SK-N-SH (cell line): ENCODE data around the gene DHRS12. TPM values are rescaled to one million over a fixed set of nuclear protein-coding genes. Genes with fewer than 3 reads are reported as not detected.

Experiments used
- CTCF ChIA-PET: fragments of 300-600, 350-600 bp; formaldehyde crosslinking; extraction: SDS; loops from one replicate; lab custom pipeline; 2021; lab: Yijun Ruan, JAX
- POLR2A ChIA-PET: fragments of 350-600 bp; sonication (Branson Sonifier 250); formaldehyde crosslinking; extraction: SDS; loops from one replicate; lab custom pipeline; 2020; ENCODE audit warnings: antibody characterized with exemption, inconsistent platforms; lab: Yijun Ruan, JAX
- DNase-seq: peaks from one replicate; pipeline ENCODE4 v3.0.0; 2012
- H2AFZ ChIP-seq: fragments of 200-600 bp; sonication (generic); 2 replicates; pipeline ENCODE4 v1.8.1; 2016; ENCODE audit warnings: antibody characterized with exemption, mild to moderate bottlenecking, low read depth
- H3F3A ChIP-seq: fragments of 200-600 bp; sonication (generic); replicated peaks from 2 replicates; pipeline ENCODE3; 2016; ENCODE audit warnings: antibody characterized with exemption, mild to moderate bottlenecking; ENCODE audit not compliant: insufficient read depth
- H3K27ac ChIP-seq, 2 experiments: fragments of 200-500 bp in 1 of 2; fragments of 200-600 bp in 1 of 2; sonication (Bioruptor generic) in 1 of 2; sonication (generic), shearing (Covaris generic) in 1 of 2; 2 replicates each; pipeline versions ENCODE4 v1.5.1 to v1.6.1; 2014 to 2016; ENCODE audit warnings: low read depth in 2 of 2, inconsistent platforms in 1 of 2, low read length in 1 of 2, mild to moderate bottlenecking in 1 of 2, mixed read lengths in 1 of 2
- H3K27me3 ChIP-seq: fragments of 200-600 bp; sonication (generic), shearing (Covaris generic); 2 replicates; pipeline ENCODE4 v1.6.1; 2016; ENCODE audit warnings: mixed run types; ENCODE audit not compliant: insufficient read depth
- H3K36me3 ChIP-seq, 2 experiments: fragments of 200-500 bp in 1 of 2; fragments of 200-600 bp in 1 of 2; sonication (Bioruptor generic) in 1 of 2; sonication (generic) in 1 of 2; replicated peaks in 1 of 2; 2 replicates each; pipeline versions ENCODE3 to v1.5.1; 2014 to 2016; ENCODE audit warnings: low read length in 1 of 2, mild to moderate bottlenecking in 1 of 2; ENCODE audit not compliant: insufficient read depth in 2 of 2, control insufficient read depth in 1 of 2
- H3K4me1 ChIP-seq, 2 experiments: fragments of 200-500 bp in 1 of 2; fragments of 200-600 bp in 1 of 2; sonication (Bioruptor generic) in 1 of 2; sonication (generic), shearing (Covaris generic) in 1 of 2; 2 replicates each; pipeline versions ENCODE4 v1.5.1 to v1.6.1; 2014 to 2016; ENCODE audit warnings: low read depth in 1 of 2, low read length in 1 of 2, mixed run types in 1 of 2; ENCODE audit not compliant: insufficient read depth in 2 of 2, control insufficient read depth in 1 of 2
- H3K4me2 ChIP-seq: fragments of 200-600 bp; sonication (generic), shearing (Covaris generic); 2 replicates; pipeline ENCODE4 v1.6.1; 2017; ENCODE audit warnings: mixed run types
- H3K4me3 ChIP-seq, 2 experiments: fragments of 200-500 bp in 1 of 2; fragments of 200-600 bp in 1 of 2; sonication (Bioruptor generic) in 1 of 2; sonication (generic), shearing (Covaris generic) in 1 of 2; 2 replicates each; pipeline versions ENCODE4 v1.5.1 to v1.8.1; 2014 to 2016; ENCODE audit warnings: low read depth in 2 of 2, inconsistent platforms in 1 of 2, low read length in 1 of 2, mild to moderate bottlenecking in 1 of 2, mixed read lengths in 1 of 2, moderate library complexity in 1 of 2
- H3K79me2 ChIP-seq: fragments of 200-600 bp; sonication (generic); 2 replicates; pipeline ENCODE4 v1.8.1; 2017; ENCODE audit warnings: mild to moderate bottlenecking; ENCODE audit not compliant: insufficient read depth
- H3K9ac ChIP-seq: fragments of 200-600 bp; sonication (generic); 2 replicates; pipeline ENCODE4 v1.6.1; 2017; ENCODE audit warnings: mixed run types
- H3K9me2 ChIP-seq: fragments of 200-600 bp; sonication (generic); 2 replicates; pipeline ENCODE4 v1.6.1; 2017; ENCODE audit warnings: mixed run types
- H3K9me3 ChIP-seq: fragments of 200-600 bp; sonication (generic); 2 replicates; pipeline ENCODE4 v1.6.1; 2017; ENCODE audit warnings: mixed run types, mild to moderate bottlenecking, moderate library complexity
- H4K20me1 ChIP-seq: fragments of 200-600 bp; sonication (generic); 2 replicates; pipeline ENCODE4 v1.6.1; 2017; ENCODE audit warnings: mild to moderate bottlenecking, mixed run types; ENCODE audit not compliant: insufficient read depth
- CHD2 ChIP-seq: fragments of 150-350 bp; IDR thresholded peaks from 2 replicates; pipeline ENCODE4 v1.6.1; 2018; ENCODE audit warnings: low read length; ENCODE audit not compliant: partially characterized antibody
- ELF1 ChIP-seq: IDR thresholded peaks from 2 replicates; pipeline ENCODE4 v1.4.0; 2012
- EZH2phosphoT487 ChIP-seq: fragments of 200-600 bp; sonication (generic); IDR thresholded peaks from 2 replicates; pipeline ENCODE4 v1.6.1; 2017; ENCODE audit warnings: low read depth, mixed run types, mild to moderate bottlenecking, antibody characterized with exemption, moderate library complexity, borderline replicate concordance
- GATA2 ChIP-seq: sonication (generic); formaldehyde crosslinking; IDR thresholded peaks from 2 replicates; pipeline ENCODE4 v1.5.0; 2020; ENCODE audit warnings: mild to moderate bottlenecking, missing genetic modification reagents
- MEF2A ChIP-seq: IDR thresholded peaks from 2 replicates; pipeline ENCODE4 v1.4.0; 2012; ENCODE audit warnings: low read depth, borderline replicate concordance
- NFIC ChIP-seq: IDR thresholded peaks from 2 replicates; pipeline ENCODE4 v1.4.0; 2012; ENCODE audit warnings: borderline replicate concordance
- PBX3 ChIP-seq: IDR thresholded peaks from 2 replicates; pipeline ENCODE4; 2012
- POLR2AphosphoS5 ChIP-seq: IDR thresholded peaks from 2 replicates; pipeline ENCODE4 v1.6.1; 2012; ENCODE audit warnings: low read depth, low read length
- RAD21 ChIP-seq: IDR thresholded peaks from 2 replicates; pipeline ENCODE4 v1.6.1; 2012; ENCODE audit warnings: mild to moderate bottlenecking, low read length
- REST ChIP-seq: IDR thresholded peaks from 2 replicates; pipeline ENCODE4 v1.6.1; 2012; ENCODE audit warnings: mild to moderate bottlenecking, low read depth, low read length, moderate library complexity
- RXRA ChIP-seq: IDR thresholded peaks from 2 replicates; pipeline ENCODE4 v1.4.0; 2012; ENCODE audit warnings: low read depth, mild to moderate bottlenecking, borderline replicate concordance
- SMC3 ChIP-seq: IDR thresholded peaks from 2 replicates; pipeline ENCODE4 v1.6.1; 2012; ENCODE audit warnings: low read depth, low read length, improper control_type of control experiment
- TCF12 ChIP-seq: IDR thresholded peaks from 2 replicates; pipeline ENCODE4 v1.4.0; 2012
- TEAD4 ChIP-seq: IDR thresholded peaks from 2 replicates; pipeline ENCODE4 v1.4.0; 2012; ENCODE audit warnings: mild to moderate bottlenecking, borderline replicate concordance; ENCODE audit not compliant: insufficient read depth
- WGBS: methylation state at CpG from one replicate; pipeline ENCODE4 v1.1.6; 2017; ENCODE audit warnings: low lambda C conversion rate; 5-methylcytosine and 5-hydroxymethylcytosine counted together
- polyA plus RNA-seq, 3 experiments: library from polyadenylated mRNA; depleted of rRNA; stranded (reverse); fragments of >200 nt; gene quantifications; 2 replicates each; pipeline ENCODE4 v1.2.3, GENCODE V29; 2012
- TF ChIP-seq, protein P1 (sequence below): fragments of 200-600 bp; sonication (generic); IDR thresholded peaks from 2 replicates; pipeline ENCODE4 v1.6.1; 2017; ENCODE audit warnings: antibody characterized with exemption, mild to moderate bottlenecking, moderate library complexity
- TF ChIP-seq, protein P2 (sequence below): fragments of 150-350 bp; IDR thresholded peaks from 2 replicates; pipeline ENCODE4 v1.6.1; 2016; ENCODE audit warnings: mild to moderate bottlenecking, low read depth, low read length

Gene DHRS12
- polyA plus RNA-seq, 1 of the 3 experiments (the other 2 are of a cell fraction) = 9.6 TPM

GRCh38 chr13:51832471-51833152 is 28.6 kb upstream of the DHRS12 start:
- no peaks in the 10 kb centered on the region for H3K79me2 ChIP-seq
- no peak overlapping the region for H3K9ac ChIP-seq
- POLR2A ChIA-PET = no interaction called here
- H3K9me3 ChIP-seq = no peaks in the 10 kb centered on the region
- no peaks in the 10 kb centered on the region for H4K20me1 ChIP-seq
- no peaks in the 10 kb centered on the region; the same call in none of the 2 replicates for H3K27me3 ChIP-seq
- no peak overlapping the region for H3K27ac ChIP-seq
- WGBS = 57% methylated on average over 6 of the region's 6 CpGs
- TF ChIP-seq SMC3 = peak; percentile 48; the same call in 1 of the 2 replicates
- no peak for TF ChIP-seq RXRA
- TF ChIP-seq, protein P1, sequence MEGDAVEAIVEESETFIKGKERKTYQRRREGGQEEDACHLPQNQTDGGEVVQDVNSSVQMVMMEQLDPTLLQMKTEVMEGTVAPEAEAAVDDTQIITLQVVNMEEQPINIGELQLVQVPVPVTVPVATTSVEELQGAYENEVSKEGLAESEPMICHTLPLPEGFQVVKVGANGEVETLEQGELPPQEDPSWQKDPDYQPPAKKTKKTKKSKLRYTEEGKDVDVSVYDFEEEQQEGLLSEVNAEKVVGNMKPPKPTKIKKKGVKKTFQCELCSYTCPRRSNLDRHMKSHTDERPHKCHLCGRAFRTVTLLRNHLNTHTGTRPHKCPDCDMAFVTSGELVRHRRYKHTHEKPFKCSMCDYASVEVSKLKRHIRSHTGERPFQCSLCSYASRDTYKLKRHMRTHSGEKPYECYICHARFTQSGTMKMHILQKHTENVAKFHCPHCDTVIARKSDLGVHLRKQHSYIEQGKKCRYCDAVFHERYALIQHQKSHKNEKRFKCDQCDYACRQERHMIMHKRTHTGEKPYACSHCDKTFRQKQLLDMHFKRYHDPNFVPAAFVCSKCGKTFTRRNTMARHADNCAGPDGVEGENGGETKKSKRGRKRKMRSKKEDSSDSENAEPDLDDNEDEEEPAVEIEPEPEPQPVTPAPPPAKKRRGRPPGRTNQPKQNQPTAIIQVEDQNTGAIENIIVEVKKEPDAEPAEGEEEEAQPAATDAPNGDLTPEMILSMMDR = peak; percentile 35
- TF ChIP-seq CHD2 = no peak
- TF ChIP-seq REST = no peak
- TF ChIP-seq MEF2A = no peak
- TF ChIP-seq RAD21 = peak; percentile 67
- TF ChIP-seq, all 33 proteins: peak for 3
- H3K36me3 ChIP-seq = no peaks in the 10 kb centered on the region
- no peak overlapping the region for H2AFZ ChIP-seq
- CTCF ChIA-PET = interaction anchor here (1.0 to 7.2 kb wide), 6 partner anchors 10 to 707 kb away, joined by 3 to 36 read pairs (median 5); partner anchors contain the start of genes NEK5 and TMEM272
- H3F3A ChIP-seq = no peaks in the 10 kb centered on the region
- DNase-seq = peak; percentile 39
- no peak overlapping the region for H3K4me2 ChIP-seq
- no peak overlapping the region for H3K4me3 ChIP-seq
- H3K4me1 ChIP-seq = peaks cover 0 to 3% of the 10 kb centered on the region in 2 experiments; a peak in 1 of 4 replicates
- no peaks in the 10 kb centered on the region for H3K9me2 ChIP-seq

DNA sequence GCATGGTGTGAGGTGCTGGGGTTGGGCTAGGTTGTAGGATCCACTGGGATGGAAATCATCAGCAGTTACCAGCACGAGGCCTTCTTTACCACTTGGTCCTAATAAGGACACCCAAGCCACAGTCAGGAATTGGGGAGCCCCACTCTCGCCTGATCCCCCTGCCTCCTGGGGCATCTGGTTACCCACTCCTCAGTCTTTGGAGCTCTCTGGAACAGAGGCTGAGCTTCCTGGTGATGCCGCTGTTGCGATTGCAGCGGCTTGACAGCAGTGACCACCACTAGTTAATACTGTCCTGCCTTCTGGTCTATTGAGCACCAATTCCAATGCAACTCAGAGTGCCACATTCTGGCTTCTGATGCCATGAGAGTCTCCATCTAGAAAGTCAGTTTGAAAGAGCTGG is 27.6 kb upstream of the DHRS12 start:
- H3K9me2 ChIP-seq = no peaks in the 10 kb centered on the region
- H2AFZ ChIP-seq = no peak overlapping the region
- peaks cover 0 to 13% of the 10 kb centered on the region in 2 experiments; a peak in 1 of 4 replicates for H3K4me1 ChIP-seq
- H3K4me3 ChIP-seq = no peak overlapping the region
- no peaks in the 10 kb centered on the region for H3K36me3 ChIP-seq
- ChIA-PET POLR2A (no interaction called here), CTCF (interaction anchor here (0.6 to 7.2 kb wide), 6 partner anchors 11 to 706 kb away, joined by 3 to 36 read pairs (median 4); partner anchors contain the start of genes NEK5 and TMEM272)
- no peak overlapping the region for H3K4me2 ChIP-seq
- H3K9ac ChIP-seq = no peak overlapping the region
- TF ChIP-seq POLR2AphosphoS5 (no peak), GATA2 (CRISPR knock-in tag) (no peak), TCF12 (no peak), EZH2phosphoT487 (no peak), NFIC (no peak), RXRA (no peak), ELF1 (no peak), TEAD4 (no peak), PBX3 (no peak)
- TF ChIP-seq, protein P2, sequence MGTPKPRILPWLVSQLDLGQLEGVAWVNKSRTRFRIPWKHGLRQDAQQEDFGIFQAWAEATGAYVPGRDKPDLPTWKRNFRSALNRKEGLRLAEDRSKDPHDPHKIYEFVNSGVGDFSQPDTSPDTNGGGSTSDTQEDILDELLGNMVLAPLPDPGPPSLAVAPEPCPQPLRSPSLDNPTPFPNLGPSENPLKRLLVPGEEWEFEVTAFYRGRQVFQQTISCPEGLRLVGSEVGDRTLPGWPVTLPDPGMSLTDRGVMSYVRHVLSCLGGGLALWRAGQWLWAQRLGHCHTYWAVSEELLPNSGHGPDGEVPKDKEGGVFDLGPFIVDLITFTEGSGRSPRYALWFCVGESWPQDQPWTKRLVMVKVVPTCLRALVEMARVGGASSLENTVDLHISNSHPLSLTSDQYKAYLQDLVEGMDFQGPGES = no peak
- H4K20me1 ChIP-seq = no peaks in the 10 kb centered on the region
- no peak for DNase-seq
- no peak overlapping the region for H3K27ac ChIP-seq
- no peaks in the 10 kb centered on the region for H3F3A ChIP-seq
- H3K9me3 ChIP-seq = no peaks in the 10 kb centered on the region
- 80% methylated on average over 1 of the region's 5 CpGs for WGBS
- H3K79me2 ChIP-seq = no peaks in the 10 kb centered on the region
- H3K27me3 ChIP-seq = no peaks in the 10 kb centered on the region; the same call in none of the 2 replicates
